Eye (tissue), 1 donor: Measurements from ENCODE around the gene NAIP.
"Not testable (repeated sequence)": the region's sequence is repeated elsewhere in the genome, so short reads cannot be mapped to it uniquely, and the experiment has no call there.

Experiments
- DNase-seq: peaks from one replicate; pipeline ENCODE4 v3.0.0-alpha.2; 2015

Gene NAIP

GRCh38 chr5:71025289-71025953, at the start of gene NAIP:
TSS of gene NAIP (minus strand) at chr5:71025339. CDS start at chr5:71012915, 12,424 bp downstream.
- DNase-seq = not testable (repeated sequence)

- DNase-seq = not testable (repeated sequence)
Measured at GRCh38 chr5:71067262-71067928, 42.3 kb upstream of the NAIP start, which contains the start of gene GTF2H2. TSS of gene GTF2H2 (minus strand) at chr5:71067676. CDS start at chr5:71062763, 4,913 bp downstream.

- DNase-seq = not testable (repeated sequence)
Measured at GRCh38 chr5:71061322-71061721, 36.2 kb upstream of the NAIP start.

GRCh38 chr5:71059426-71059825, 34.3 kb upstream of the NAIP start:
- DNase-seq = not testable (repeated sequence)

- not testable (repeated sequence) for DNase-seq
Measured at GRCh38 chr5:71044808-71045207, 19.7 kb upstream of the NAIP start.

GRCh38 chr5:71044128-71044527, 19.0 kb upstream of the NAIP start:
- not testable (repeated sequence) for DNase-seq

- not testable (repeated sequence) for DNase-seq
Measured at GRCh38 chr5:71031046-71031776, 6.1 kb upstream of the NAIP start.

GRCh38 chr5:71020643-71021042, 4.5 kb downstream of the NAIP start:
- DNase-seq = not testable (repeated sequence)

- not testable (repeated sequence) for DNase-seq
Measured at GRCh38 chr5:71018376-71019005, 6.6 kb downstream of the NAIP start.

GRCh38 chr5:71014176-71014575, 11.0 kb downstream of the NAIP start:
- no peak for DNase-seq

- no peak for DNase-seq
Measured at GRCh38 chr5:71013575-71013974, 11.6 kb downstream of the NAIP start.

GRCh38 chr5:71011194-71011792, 13.8 kb downstream of the NAIP start:
- no peak for DNase-seq

- not testable (repeated sequence) for DNase-seq
Measured at GRCh38 chr5:71006983-71007382, 18.2 kb downstream of the NAIP start.

- not testable (repeated sequence) for DNase-seq
Measured at GRCh38 chr5:70984882-70985281, 40.3 kb downstream of the NAIP start.

GRCh38 chr5:70967220-70967619, 57.9 kb downstream of the NAIP start:
- not testable (repeated sequence) for DNase-seq

- not testable (repeated sequence) for DNase-seq
Measured at GRCh38 chr5:70964531-70964930, 60.6 kb downstream of the NAIP start.

GRCh38 chr5:70953068-70953467, 72.1 kb downstream of the NAIP start:
- DNase-seq = not testable (repeated sequence)

- not testable (repeated sequence) for DNase-seq
Measured at GRCh38 chr5:70932560-70932959, 92.6 kb downstream of the NAIP start.

GRCh38 chr5:70931709-70932368, 93.3 kb downstream of the NAIP start:
- DNase-seq = not testable (repeated sequence)

GRCh38 chr5:70925211-70925562, 100.0 kb downstream of the NAIP start:
- not testable (repeated sequence) for DNase-seq
